Neuronal stem cell (in vitro differentiated cells): ENCODE data around the gene HCCS.

Experiments
- DNase-seq: peaks from one replicate; pipeline ENCODE4 v3.0.0-alpha.2; 2013; ENCODE audit warnings: low spot score
- H2AFZ ChIP-seq: one replicate; pipeline ENCODE4 v1.6.1; 2013; ENCODE audit warnings: mild to moderate bottlenecking, low read length, inconsistent platforms
- H2AK5ac ChIP-seq: 2 replicates; pipeline ENCODE4 v1.6.1; 2013; ENCODE audit warnings: low read depth, mild to moderate bottlenecking, inconsistent platforms, low read length, moderate library complexity, mixed read lengths
- H2BK120ac ChIP-seq: 2 replicates; pipeline ENCODE4 v1.6.1; 2013; ENCODE audit warnings: low read depth, mild to moderate bottlenecking, inconsistent platforms, low read length, moderate library complexity, mixed read lengths
- H2BK12ac ChIP-seq: one replicate; pipeline ENCODE4 v1.6.1; 2013; ENCODE audit warnings: low read length, inconsistent platforms
- H2BK15ac ChIP-seq: 2 replicates; pipeline ENCODE4 v1.6.1; 2013; ENCODE audit warnings: mild to moderate bottlenecking, low read length, inconsistent platforms, mixed read lengths
- H2BK5ac ChIP-seq: one replicate; pipeline ENCODE4 v1.6.1; 2013; ENCODE audit warnings: inconsistent platforms, mild to moderate bottlenecking, low read length, moderate library complexity
- H3K14ac ChIP-seq: one replicate; pipeline ENCODE4 v1.6.1; 2013; ENCODE audit warnings: low read length, inconsistent platforms
- H3K18ac ChIP-seq: 2 replicates; pipeline ENCODE4 v1.6.1; 2013; ENCODE audit warnings: low read length, inconsistent platforms
- H3K23ac ChIP-seq: 2 replicates; pipeline ENCODE4 v1.6.1; 2013; ENCODE audit warnings: low read depth, mild to moderate bottlenecking, mixed read lengths, low read length, inconsistent platforms; ENCODE audit not compliant: poor library complexity
- H3K27ac ChIP-seq: replicated peaks from 3 replicates; pipeline ENCODE4 v1.5.1; 2013; ENCODE audit warnings: low read length, inconsistent platforms
- H3K27me3 ChIP-seq, 3 experiments: 2 replicates each; pipeline ENCODE4 v1.6.1; 2013; ENCODE audit warnings: low read length in 3 of 3, mild to moderate bottlenecking in 2 of 3, inconsistent platforms in 1 of 3, low read depth in 1 of 3, mixed read lengths in 1 of 3, moderate library complexity in 1 of 3; ENCODE audit not compliant: control insufficient read depth in 3 of 3, insufficient read depth in 3 of 3
- H3K36me3 ChIP-seq, 2 donors: replicated peaks in 1 of 2; 2 replicates each; pipeline ENCODE4 v1.6.1; 2013; ENCODE audit warnings: low read length in 2 of 2; ENCODE audit not compliant: control insufficient read depth in 2 of 2, insufficient read depth in 2 of 2
- H3K4ac ChIP-seq: 2 replicates; pipeline ENCODE4 v1.6.1; 2013; ENCODE audit warnings: inconsistent platforms, mild to moderate bottlenecking, low read length, moderate library complexity
- H3K4me1 ChIP-seq, 2 donors: 1 replicate in 1 of 2; 2 replicates in 1 of 2; pipeline ENCODE4 v1.6.1; 2013; ENCODE audit warnings: low read length in 2 of 2, low read depth in 1 of 2; ENCODE audit not compliant: control insufficient read depth in 2 of 2, insufficient read depth in 1 of 2
- H3K4me2 ChIP-seq: one replicate; pipeline ENCODE4 v1.6.1; 2013; ENCODE audit warnings: mild to moderate bottlenecking, low read length, inconsistent platforms; ENCODE audit not compliant: insufficient read depth, poor library complexity, severe bottlenecking
- H3K4me3 ChIP-seq, 2 donors: 2 replicates each; pipeline ENCODE4 v1.5.1; 2013; ENCODE audit warnings: low read length in 2 of 2, mild to moderate bottlenecking in 2 of 2, inconsistent platforms in 1 of 2, moderate library complexity in 1 of 2
- H3K79me1 ChIP-seq: one replicate; pipeline ENCODE4 v1.6.1; 2013; ENCODE audit warnings: low read depth, mild to moderate bottlenecking, inconsistent platforms, low read length, moderate library complexity
- H3K9ac ChIP-seq: one replicate; pipeline ENCODE4 v1.6.1; 2013; ENCODE audit warnings: mild to moderate bottlenecking, low read depth, low read length, inconsistent platforms; ENCODE audit not compliant: poor library complexity
- H3K9me3 ChIP-seq, 2 donors: replicated peaks in 1 of 2; 2 replicates each; pipeline versions ENCODE3 to v1.6.1; 2013; ENCODE audit warnings: low read length in 2 of 2, mild to moderate bottlenecking in 2 of 2, inconsistent platforms in 1 of 2, low read depth in 1 of 2, mixed read lengths in 1 of 2, moderate library complexity in 1 of 2; ENCODE audit not compliant: control insufficient read depth in 2 of 2, insufficient read depth in 1 of 2
- H4K8ac ChIP-seq: one replicate; pipeline ENCODE4 v1.6.1; 2013; ENCODE audit warnings: low read depth, mild to moderate bottlenecking, inconsistent platforms, low read length, moderate library complexity
- H4K91ac ChIP-seq: one replicate; pipeline ENCODE4 v1.6.1; 2013; ENCODE audit warnings: low read length, low read depth, mild to moderate bottlenecking, inconsistent platforms; ENCODE audit not compliant: poor library complexity
- WGBS, 2 donors: extraction: QIAGEN DNeasy Blood & Tissue Kit; methylation state at CpG; one replicate each; pipeline ENCODE4 v1.1.7; 2013; ENCODE audit warnings: missing lambda C conversion rate in 2 of 2, mixed read lengths in 1 of 2; ENCODE audit not compliant: insufficient read length in 2 of 2, insufficient replicate concordance in 1 of 2; ENCODE audit errors: extremely low coverage in 2 of 2; 5-methylcytosine and 5-hydroxymethylcytosine counted together

HCCS gene

GRCh38 chrX:11137543-11138139, 26.5 kb downstream of the HCCS start:
- no peak overlapping the region for H3K4ac ChIP-seq
- no peak overlapping the region for H4K8ac ChIP-seq
- H3K27me3 ChIP-seq: no peaks in the 10 kb centered on the region
- H3K9me3 ChIP-seq: no peaks in the 10 kb centered on the region
- no peak for DNase-seq
- H3K9ac ChIP-seq: no peak overlapping the region
- H2AK5ac ChIP-seq: no peak overlapping the region
- no peak overlapping the region for H2BK5ac ChIP-seq
- H3K4me1 ChIP-seq: no peaks in the 10 kb centered on the region
- H3K14ac ChIP-seq: no peak overlapping the region
- no peaks in the 10 kb centered on the region for H3K79me1 ChIP-seq
- WGBS, 2 donors: no CpG with 5 or more reads among the region's 6 CpGs
- no peak overlapping the region for H4K91ac ChIP-seq
- no peak overlapping the region for H3K4me2 ChIP-seq
- H2BK120ac ChIP-seq: no peak overlapping the region
- no peak overlapping the region for H2BK15ac ChIP-seq
- no peak overlapping the region for H2AFZ ChIP-seq
- no peak overlapping the region for H2BK12ac ChIP-seq
- H3K23ac ChIP-seq: no peak overlapping the region
- H3K27ac ChIP-seq: no peak overlapping the region
- H3K18ac ChIP-seq: no peak overlapping the region
- no peak overlapping the region for H3K4me3 ChIP-seq
- no peaks in the 10 kb centered on the region for H3K36me3 ChIP-seq

- Histone ChIP-seq H3K4me2 (no peak overlapping the region), H4K91ac (no peak overlapping the region), H2AK5ac (no peak overlapping the region), H3K14ac (no peak overlapping the region), H3K4me1 (no peaks in the 10 kb centered on the region), H3K9me3 (no peaks in the 10 kb centered on the region), H3K79me1 (no peaks in the 10 kb centered on the region), H3K36me3 (no peaks in the 10 kb centered on the region), H3K27me3 (no peaks in the 10 kb centered on the region), H3K23ac (no peak overlapping the region), H2BK120ac (no peak overlapping the region), H3K27ac (no peak overlapping the region), H3K18ac (no peak overlapping the region), H3K4me3 (no peak overlapping the region), H2AFZ (no peak overlapping the region), H2BK15ac (no peak overlapping the region), H4K8ac (no peak overlapping the region), H2BK5ac (no peak overlapping the region), H3K4ac (no peak overlapping the region), H2BK12ac (no peak overlapping the region), H3K9ac (no peak overlapping the region)
- no CpG with 5 or more reads among the region's 56 CpGs for WGBS, 2 donors
- DNase-seq: no peak
Observed at GRCh38 chrX:11138498-11139390, 27.6 kb downstream of the HCCS start.

- Histone ChIP-seq H3K9me3 (no peaks in the 10 kb centered on the region), H3K14ac (no peak overlapping the region), H3K23ac (no peak overlapping the region), H3K4me3 (no peak overlapping the region), H4K91ac (no peak overlapping the region), H3K27me3 (no peaks in the 10 kb centered on the region), H2BK120ac (no peak overlapping the region), H3K27ac (no peak overlapping the region), H3K79me1 (no peaks in the 10 kb centered on the region), H2AK5ac (no peak overlapping the region), H3K18ac (no peak overlapping the region), H2AFZ (no peak overlapping the region), H2BK15ac (no peak overlapping the region), H3K36me3 (no peaks in the 10 kb centered on the region), H4K8ac (no peak overlapping the region), H2BK5ac (no peak overlapping the region), H3K4me1 (no peaks in the 10 kb centered on the region), H3K9ac (no peak overlapping the region), H3K4ac (no peak overlapping the region), H3K4me2 (no peak overlapping the region), H2BK12ac (no peak overlapping the region)
- WGBS, 2 donors: no CpG with 5 or more reads among the region's 20 CpGs
- peak; percentile 63 for DNase-seq
Observed at GRCh38 chrX:11143931-11144678, 33.0 kb downstream of the HCCS start.

- H2BK12ac ChIP-seq: no peak overlapping the region
- no peak overlapping the region for H2BK15ac ChIP-seq
- H3K9me3 ChIP-seq: no peaks in the 10 kb centered on the region
- H3K4me2 ChIP-seq: no peak overlapping the region
- no peak overlapping the region for H4K8ac ChIP-seq
- H3K79me1 ChIP-seq: no peaks in the 10 kb centered on the region
- no peak overlapping the region for H2BK5ac ChIP-seq
- no peak overlapping the region for H3K23ac ChIP-seq
- H2AK5ac ChIP-seq: no peak overlapping the region
- H3K4ac ChIP-seq: no peak overlapping the region
- no peak for DNase-seq
- no peaks in the 10 kb centered on the region for H3K27me3 ChIP-seq
- H3K14ac ChIP-seq: no peak overlapping the region
- no peak overlapping the region for H3K27ac ChIP-seq
- H2AFZ ChIP-seq: no peak overlapping the region
- H2BK120ac ChIP-seq: no peak overlapping the region
- no peak overlapping the region for H4K91ac ChIP-seq
- H3K18ac ChIP-seq: no peak overlapping the region
- no CpG with 5 or more reads among the region's 1 CpG for WGBS, 2 donors
- no peak overlapping the region for H3K4me3 ChIP-seq
- peaks cover 0 to 2% of the 10 kb centered on the region in 2 donors for H3K4me1 ChIP-seq
- H3K9ac ChIP-seq: no peak overlapping the region
- H3K36me3 ChIP-seq: no peaks in the 10 kb centered on the region
Observed at GRCh38 chrX:11146411-11146810, 35.3 kb downstream of the HCCS start.
